IMR-90 (cell line): Measurements from ENCODE around the gene TSEN34. TPM values are rescaled to one million over a fixed set of nuclear protein-coding genes. Genes with fewer than 3 reads are reported as not detected.

Experiments
- ATAC-seq: fragments of 200-7000 bp; cut with Tn5 transposase; 2 replicates; pipeline ENCODE4 v1.9.1; 2020; ENCODE audit warnings: low read depth, mild to moderate bottlenecking, moderate library complexity
- BruUV-seq: library from RNA; stranded (reverse); fragments of 400-500 nt; replicated peaks from 2 replicates; lab custom pipeline; 2021; lab: Mats Ljungman, UMichigan
- CTCF ChIA-PET: fragments of 300-600 bp; formaldehyde crosslinking; extraction: SDS; loops from one replicate; lab custom pipeline; 2021; ENCODE audit warnings: antibody characterized with exemption; lab: Yijun Ruan, JAX
- POLR2A ChIA-PET: fragments of 300-600 bp; sonication (Branson Sonifier 250); formaldehyde crosslinking; loops from one replicate; lab custom pipeline; 2022; ENCODE audit warnings: antibody characterized with exemption; ENCODE audit not compliant: unreplicated experiment; lab: Charles Lee
- DNase-seq: peaks from one replicate; pipeline ENCODE4 v3.0.0; 2013
- H2AFZ ChIP-seq: replicated peaks from 2 replicates; pipeline ENCODE3; 2013; ENCODE audit warnings: low read length, mild to moderate bottlenecking; ENCODE audit not compliant: poor library complexity
- H2AK5ac ChIP-seq: 2 replicates; pipeline ENCODE4 v1.6.1; 2013; ENCODE audit warnings: low read depth, low read length, inconsistent platforms
- H2AK9ac ChIP-seq: replicated peaks from 2 replicates; pipeline ENCODE3; 2013; ENCODE audit warnings: mild to moderate bottlenecking, low read depth, low read length, moderate library complexity; ENCODE audit not compliant: poor library complexity
- H2BK120ac ChIP-seq: 2 replicates; pipeline ENCODE4 v1.6.1; 2013; ENCODE audit warnings: low read depth, low read length, inconsistent platforms
- H2BK15ac ChIP-seq: 3 replicates; pipeline ENCODE4 v1.6.1; 2013; ENCODE audit warnings: low read depth, low read length, inconsistent platforms
- H2BK20ac ChIP-seq: 2 replicates; pipeline ENCODE4 v1.6.1; 2013; ENCODE audit warnings: low read depth, mild to moderate bottlenecking, inconsistent platforms, low read length, moderate library complexity
- H2BK5ac ChIP-seq: 2 replicates; pipeline ENCODE4 v1.6.1; 2013; ENCODE audit warnings: mild to moderate bottlenecking, low read depth, low read length, inconsistent platforms; ENCODE audit not compliant: poor library complexity, severe bottlenecking
- H3K14ac ChIP-seq: replicated peaks from 2 replicates; pipeline ENCODE4 v1.6.1; 2013; ENCODE audit warnings: low read depth, low read length, inconsistent platforms
- H3K18ac ChIP-seq: 2 replicates; pipeline ENCODE4 v1.6.1; 2013; ENCODE audit warnings: low read depth, low read length, control low read depth
- H3K23ac ChIP-seq: 2 replicates; pipeline ENCODE4 v1.6.1; 2013; ENCODE audit warnings: low read depth, low read length, inconsistent platforms
- H3K27ac ChIP-seq: 2 replicates; pipeline ENCODE4 v1.5.1; 2013; ENCODE audit warnings: mild to moderate bottlenecking, control low read depth, low read length; ENCODE audit not compliant: insufficient read depth
- H3K27me3 ChIP-seq: 2 replicates; pipeline ENCODE4 v1.6.1; 2013; ENCODE audit warnings: low read length; ENCODE audit not compliant: control insufficient read depth, insufficient read depth
- H3K36me3 ChIP-seq: 2 replicates; pipeline ENCODE4 v1.6.1; 2013; ENCODE audit warnings: low read length, mixed read lengths; ENCODE audit not compliant: control insufficient read depth, insufficient read depth
- H3K4ac ChIP-seq: 2 replicates; pipeline ENCODE4 v1.6.1; 2013; ENCODE audit warnings: low read depth, low read length, inconsistent platforms
- H3K4me1 ChIP-seq: 2 replicates; pipeline ENCODE4 v1.6.1; 2013; ENCODE audit warnings: low read length, mixed read lengths; ENCODE audit not compliant: control insufficient read depth, insufficient read depth
- H3K4me2 ChIP-seq: 2 replicates; pipeline ENCODE4 v1.6.1; 2013; ENCODE audit warnings: low read depth, mild to moderate bottlenecking, control low read depth, low read length, moderate library complexity
- H3K4me3 ChIP-seq: 2 replicates; pipeline ENCODE4 v1.5.1; 2013; ENCODE audit warnings: low read depth, mild to moderate bottlenecking, control low read depth, low read length, moderate library complexity; ENCODE audit not compliant: insufficient read depth
- H3K56ac ChIP-seq: 2 replicates; pipeline ENCODE4 v1.6.1; 2013; ENCODE audit warnings: low read length, inconsistent platforms; ENCODE audit not compliant: insufficient read depth; ENCODE audit errors: extremely low read depth
- H3K79me1 ChIP-seq, 2 experiments: 2 replicates each; pipeline ENCODE4 v1.6.1; 2013; ENCODE audit warnings: low read length in 2 of 2, inconsistent platforms in 1 of 2, low read depth in 1 of 2
- H3K9ac ChIP-seq: 2 replicates; pipeline ENCODE4 v1.6.1; 2013; ENCODE audit warnings: low read depth, low read length, control low read depth
- H3K9me1 ChIP-seq: 2 replicates; pipeline ENCODE4 v1.6.1; 2013; ENCODE audit warnings: low read length, inconsistent platforms; ENCODE audit not compliant: insufficient read depth
- H3K9me3 ChIP-seq: 2 replicates; pipeline ENCODE4 v1.6.1; 2013; ENCODE audit warnings: low read length; ENCODE audit not compliant: control insufficient read depth, insufficient read depth
- H4K20me1 ChIP-seq: 2 replicates; pipeline ENCODE4 v1.6.1; 2013; ENCODE audit warnings: low read length, inconsistent platforms; ENCODE audit not compliant: insufficient read depth
- H4K5ac ChIP-seq: 2 replicates; pipeline ENCODE4 v1.6.1; 2013; ENCODE audit warnings: mild to moderate bottlenecking, low read depth, low read length, control low read depth
- H4K8ac ChIP-seq, 2 experiments: 2 replicates each; pipeline ENCODE4 v1.6.1; 2013; ENCODE audit warnings: low read depth in 2 of 2, low read length in 2 of 2, control low read depth in 1 of 2, inconsistent platforms in 1 of 2
- H4K91ac ChIP-seq: 2 replicates; pipeline ENCODE4 v1.6.1; 2013; ENCODE audit warnings: low read depth, low read length, inconsistent platforms; ENCODE audit not compliant: insufficient read depth
- POLR2A ChIP-seq: IDR thresholded peaks from 2 replicates; pipeline ENCODE4 v1.6.1; 2012; ENCODE audit warnings: mild to moderate bottlenecking, low read depth, low read length
- RFX5 ChIP-seq: IDR thresholded peaks from 2 replicates; pipeline ENCODE4 v1.8.0; 2012; ENCODE audit warnings: low read depth, mild to moderate bottlenecking, low read length, moderate library complexity
- WGBS, 2 experiments: methylation state at CpG; one replicate each; pipeline versions ENCODE4 v1.1.5 to v1.1.7; 2013; ENCODE audit warnings: missing lambda C conversion rate in 2 of 2; ENCODE audit not compliant: insufficient read length in 1 of 2; ENCODE audit errors: extremely low coverage in 2 of 2; 5-methylcytosine and 5-hydroxymethylcytosine counted together
- dilution Hi-C: fragments of 300-500 bp; cut with HindIII; formaldehyde crosslinking; loops from one replicate; pipeline ENCODE4 v1.14.3; 2018; ENCODE audit warnings: low sequenced_read_pairs; ENCODE audit not compliant: unreplicated experiment
- in situ Hi-C: fragments of 300-500 bp; cut with MboI; formaldehyde crosslinking; loops from 3 replicates; pipeline ENCODE4 v1.14.3; 2019; ENCODE audit warnings: low sequenced_read_pairs, inconsistent platforms, mixed read lengths
- intact Hi-C: fragments of 100-400 bp; cut with micrococcal nuclease; formaldehyde crosslinking; loops from 2 replicates; pipeline ENCODE4 v1.10.0; 2022
- polyA plus RNA-seq, 3 experiments: library from polyadenylated mRNA; depleted of rRNA; stranded (reverse); fragments of >200 nt; gene quantifications; 2 replicates each; pipeline ENCODE4 v1.2.3, GENCODE V29; 2012; ENCODE audit warnings: low replicate concordance in 1 of 3
- total RNA-seq: library from RNA; depleted of rRNA; stranded (reverse); fragments of >200 nt; gene quantifications from 2 replicates; pipeline ENCODE4 v1.2.3, GENCODE V29; 2012

Gene TSEN34
- total and polyA plus RNA-seq, 2 of the 4 experiments (the other 2 are of a cell fraction), result 32.1 to 69.4 TPM

DNA sequence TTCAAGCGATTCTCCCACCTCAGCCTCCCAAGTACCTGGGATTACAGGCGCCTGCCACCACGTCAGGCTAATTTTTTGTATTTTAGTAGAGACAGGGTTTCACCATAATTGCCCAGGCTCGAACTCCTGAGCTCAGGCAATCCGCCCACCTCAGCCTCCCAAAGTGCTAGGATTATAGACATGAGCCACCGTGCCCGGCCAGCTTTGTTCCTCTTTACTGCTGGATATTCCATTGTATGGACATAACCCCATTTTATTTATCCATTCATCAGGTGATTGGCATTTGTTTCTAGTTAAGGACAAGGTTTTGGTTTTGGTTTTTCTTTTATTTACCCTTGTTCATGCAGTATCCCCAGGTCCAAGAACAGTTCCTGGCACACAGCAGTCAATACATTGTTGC is 5.4 kb downstream of the TSEN34 start:
- Histone ChIP-seq H3K4ac (no peak overlapping the region), H3K14ac (no peak overlapping the region), H3K4me1 (peaks cover 3% of the 10 kb centered on the region; the same call in 1 of the 2 replicates), H4K20me1 (peaks cover 8% of the 10 kb centered on the region), H4K8ac (no peak overlapping the region), H3K79me1 (peaks cover 16 to 33% of the 10 kb centered on the region in 2 experiments), H3K9ac (no peak overlapping the region), H2BK120ac (no peak overlapping the region), H3K9me1 (no peaks in the 10 kb centered on the region), H3K56ac (no peak overlapping the region), H4K91ac (no peak overlapping the region), H2AK9ac (no peak overlapping the region), H4K5ac (no peak overlapping the region), H3K4me2 (no peak overlapping the region), H2BK5ac (no peak overlapping the region), H3K27me3 (no peaks in the 10 kb centered on the region), H2AK5ac (no peak overlapping the region), H2AFZ (no peak overlapping the region), H3K18ac (no peak overlapping the region), H3K27ac (no peak overlapping the region), H3K4me3 (no peak overlapping the region), H3K23ac (no peak overlapping the region), H2BK20ac (no peak overlapping the region), H3K36me3 (peaks cover 9% of the 10 kb centered on the region), H2BK15ac (no peak overlapping the region), H3K9me3 (no peaks in the 10 kb centered on the region)
- dilution Hi-C loops (no loop called here), intact Hi-C loops (no loop called here), in situ Hi-C loops (no loop called here)
- ChIA-PET POLR2A (no interaction called here), CTCF (no interaction called here)
- DNase-seq, result no peak
- no TSS peak for BruUV-seq
- TF ChIP-seq POLR2A, result no peak
- no peak for TF ChIP-seq RFX5
- WGBS, 2 experiments, result 100% methylated on average over 2 of the region's 7 CpGs; no CpG with 5 or more reads in 1 of the 2 experiments
- no peak for ATAC-seq
